Peyer's patch (tissue), 4 donors: Measurements from ENCODE around the gene CDK8. TPM values are rescaled to one million over a fixed set of nuclear protein-coding genes. Genes with fewer than 3 reads are reported as not detected.

Experiments
- DNase-seq, 3 donors: peaks; one replicate each; pipeline ENCODE4 v3.0.0-alpha.2; 2017 to 2019
- H3K27ac ChIP-seq, 4 donors: fragments of 200-600 bp; sonication (generic); one replicate each; pipeline ENCODE4 v1.5.1; 2016 to 2019
- H3K27me3 ChIP-seq, 2 donors: fragments of 200-600 bp; sonication (generic); one replicate each; pipeline ENCODE4 v1.5.1; 2019
- H3K36me3 ChIP-seq, 3 donors: fragments of 200-600 bp; sonication (generic); one replicate each; pipeline ENCODE4 v1.5.1; 2016 to 2019
- H3K4me1 ChIP-seq, 4 donors: fragments of 200-600 bp; sonication (generic); one replicate each; pipeline ENCODE4 v1.5.1; 2016 to 2019
- H3K4me3 ChIP-seq, 4 donors: fragments of 200-600 bp; sonication (generic); 1 replicate in 3 of 4; 2 replicates in 1 of 4; pipeline ENCODE4 v1.5.1; 2016 to 2019; ENCODE audit warnings: mild to moderate bottlenecking in 1 of 4
- H3K9me3 ChIP-seq, 4 donors: fragments of 200-600 bp; sonication (generic); one replicate each; pipeline ENCODE4 v1.5.1; 2016 to 2019; ENCODE audit warnings: mild to moderate bottlenecking in 1 of 4
- POLR2A ChIP-seq, 2 donors: fragments of 450-650 bp; IDR thresholded peaks; one replicate each; pipeline ENCODE4 v1.5.1; 2017; ENCODE audit warnings: antibody characterized with exemption in 2 of 2, mild to moderate bottlenecking in 2 of 2, moderate library complexity in 2 of 2
- total RNA-seq, 4 donors: library from RNA; depleted of rRNA; stranded (reverse); fragments of >200 nt; gene quantifications; one replicate each; pipeline ENCODE4 v1.1.0, GENCODE V29; 2016
- TF ChIP-seq, protein P1 (sequence below), 6 experiments: fragments of 450-650 bp in 4 of 6; fragments of 200-600 bp in 2 of 6; sonication (generic) in 1 of 6; IDR thresholded peaks; one replicate each; pipeline ENCODE4 v1.5.1; 2017 to 2019; ENCODE audit warnings: antibody characterized with exemption in 6 of 6, mild to moderate bottlenecking in 3 of 6, moderate library complexity in 1 of 6

The CDK8 gene
- total RNA-seq, 4 donors from 2014 or later, result 16.8 to 22.3 (median 20.8) TPM

DNA sequence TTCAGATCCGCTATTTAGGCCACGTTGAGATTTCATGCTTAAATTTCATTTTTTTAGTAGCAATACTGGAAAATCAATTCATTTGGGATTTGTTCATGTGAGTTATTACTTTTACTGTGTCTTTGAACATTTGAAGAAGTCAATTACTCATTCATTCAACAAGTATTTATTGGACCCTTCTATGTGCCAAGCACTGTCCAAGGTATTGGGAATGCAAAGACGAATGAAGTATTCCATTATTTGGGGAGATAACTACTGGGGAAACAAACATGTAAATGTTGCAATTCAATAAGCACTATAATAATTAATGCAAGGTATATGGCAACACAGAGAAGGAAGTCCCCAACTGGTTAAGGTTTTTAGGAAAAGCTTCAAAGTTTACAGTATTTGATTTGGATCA, 5.7 kb downstream of the CDK8 start:
- H3K4me1 ChIP-seq, result peaks cover 0 to 16% (median 5%) of the 10 kb centered on the region in 4 donors

GRCh38 chr13:26262156-26262555, 8.2 kb downstream of the CDK8 start:
- H3K27me3 ChIP-seq, result no peaks in the 10 kb centered on the region
- no peaks in the 10 kb centered on the region for H3K9me3 ChIP-seq
- H3K27ac ChIP-seq, result no peak overlapping the region
- no peak for DNase-seq
- no peaks in the 10 kb centered on the region for H3K36me3 ChIP-seq
- H3K4me3 ChIP-seq, result no peak overlapping the region
- peaks cover 0 to 6% (median under 1%) of the 10 kb centered on the region in 4 donors for H3K4me1 ChIP-seq
- no peak for TF ChIP-seq POLR2A (IDR thresholded peaks at IDR 0.05)
- TF ChIP-seq, protein P1, sequence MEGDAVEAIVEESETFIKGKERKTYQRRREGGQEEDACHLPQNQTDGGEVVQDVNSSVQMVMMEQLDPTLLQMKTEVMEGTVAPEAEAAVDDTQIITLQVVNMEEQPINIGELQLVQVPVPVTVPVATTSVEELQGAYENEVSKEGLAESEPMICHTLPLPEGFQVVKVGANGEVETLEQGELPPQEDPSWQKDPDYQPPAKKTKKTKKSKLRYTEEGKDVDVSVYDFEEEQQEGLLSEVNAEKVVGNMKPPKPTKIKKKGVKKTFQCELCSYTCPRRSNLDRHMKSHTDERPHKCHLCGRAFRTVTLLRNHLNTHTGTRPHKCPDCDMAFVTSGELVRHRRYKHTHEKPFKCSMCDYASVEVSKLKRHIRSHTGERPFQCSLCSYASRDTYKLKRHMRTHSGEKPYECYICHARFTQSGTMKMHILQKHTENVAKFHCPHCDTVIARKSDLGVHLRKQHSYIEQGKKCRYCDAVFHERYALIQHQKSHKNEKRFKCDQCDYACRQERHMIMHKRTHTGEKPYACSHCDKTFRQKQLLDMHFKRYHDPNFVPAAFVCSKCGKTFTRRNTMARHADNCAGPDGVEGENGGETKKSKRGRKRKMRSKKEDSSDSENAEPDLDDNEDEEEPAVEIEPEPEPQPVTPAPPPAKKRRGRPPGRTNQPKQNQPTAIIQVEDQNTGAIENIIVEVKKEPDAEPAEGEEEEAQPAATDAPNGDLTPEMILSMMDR (IDR thresholded peaks at IDR 0.05), result no peak

More for the DNA sequence above, 5.7 kb downstream of the CDK8 start:
- Histone ChIP-seq H3K36me3 (no peaks in the 10 kb centered on the region), H3K27me3 (no peaks in the 10 kb centered on the region), H3K27ac (no peak overlapping the region), H3K4me3 (no peak overlapping the region), H3K9me3 (no peaks in the 10 kb centered on the region)
- DNase-seq, result no peak
- no peak for TF ChIP-seq POLR2A (IDR thresholded peaks at IDR 0.05)
- TF ChIP-seq, protein P1 (IDR thresholded peaks at IDR 0.05), result no peak

DNA sequence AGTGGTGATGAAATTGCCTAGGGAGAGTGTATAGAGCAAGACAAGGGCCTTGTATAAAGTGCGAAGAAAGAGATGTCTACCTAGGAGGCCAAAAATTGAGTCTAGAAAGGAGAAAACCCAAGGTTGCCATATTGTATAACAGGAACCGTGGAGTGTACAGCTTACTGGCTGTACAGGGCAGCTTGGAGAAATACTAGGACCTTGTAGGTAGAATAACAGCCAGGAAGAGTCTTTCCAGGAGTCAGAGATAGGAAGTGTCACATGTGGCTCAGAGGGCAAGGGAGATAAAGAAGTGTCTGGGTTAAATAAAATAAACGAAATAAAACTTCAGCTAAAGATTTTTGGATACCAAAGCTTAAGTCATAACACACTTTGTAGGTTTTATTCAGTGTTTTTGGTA, 12.4 kb downstream of the CDK8 start:
- Histone ChIP-seq H3K4me3 (no peak overlapping the region), H3K27ac (no peak overlapping the region)
- DNase-seq, result no peak

DNA sequence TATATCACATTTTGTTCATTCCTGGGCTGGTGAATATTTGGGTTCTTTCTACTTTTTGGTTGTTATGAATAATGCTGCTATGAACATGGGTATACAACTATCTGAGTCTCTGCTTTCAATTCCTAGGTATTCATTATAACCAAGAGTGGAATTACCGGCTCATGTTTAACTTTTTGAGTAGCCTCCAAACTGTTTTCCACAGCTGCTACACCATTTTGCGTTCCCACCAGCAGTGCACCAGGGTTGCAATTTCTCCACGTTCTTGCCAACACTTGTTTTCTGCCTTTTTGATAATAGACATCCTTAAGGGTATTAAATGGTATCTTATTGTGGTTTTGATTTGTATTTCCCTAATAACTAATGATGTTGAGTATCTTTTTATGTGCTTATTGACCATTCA, 16.8 kb downstream of the CDK8 start:
- Histone ChIP-seq H3K27ac (no peak overlapping the region), H3K9me3 (no peaks in the 10 kb centered on the region), H3K36me3 (no peaks in the 10 kb centered on the region), H3K4me1 (no peaks in the 10 kb centered on the region), H3K4me3 (no peak overlapping the region), H3K27me3 (no peaks in the 10 kb centered on the region)
- no peak for DNase-seq
- no peak for TF ChIP-seq POLR2A (IDR thresholded peaks at IDR 0.05)
- TF ChIP-seq, protein P1 (IDR thresholded peaks at IDR 0.05), result no peak

More for the DNA sequence above, 12.4 kb downstream of the CDK8 start:
- Histone ChIP-seq H3K4me1 (no peaks in the 10 kb centered on the region), H3K36me3 (no peaks in the 10 kb centered on the region), H3K27me3 (no peaks in the 10 kb centered on the region), H3K9me3 (no peaks in the 10 kb centered on the region)
- TF ChIP-seq, protein P1 (IDR thresholded peaks at IDR 0.05), result no peak
- no peak for TF ChIP-seq POLR2A (IDR thresholded peaks at IDR 0.05)

DNA sequence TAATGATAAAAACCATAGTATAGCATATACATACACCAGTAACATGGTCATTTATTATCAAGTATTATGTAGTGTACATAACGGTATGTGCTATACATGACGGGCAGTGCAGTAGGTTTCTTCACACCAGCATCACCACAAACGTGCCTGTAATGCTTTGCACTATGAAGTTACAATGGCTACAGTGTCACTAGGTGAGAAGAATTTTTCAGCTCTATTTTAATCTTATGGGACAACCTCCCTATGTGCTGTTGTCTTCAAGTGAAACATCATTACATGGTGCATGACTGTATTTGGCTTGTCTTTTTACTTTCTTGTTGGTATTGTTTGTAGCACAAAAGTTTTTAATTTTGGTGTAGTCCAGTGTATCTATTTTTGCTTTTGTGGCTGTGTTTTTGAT, 18.7 kb downstream of the CDK8 start:
- H3K9me3 ChIP-seq, result no peaks in the 10 kb centered on the region
- no peaks in the 10 kb centered on the region for H3K36me3 ChIP-seq
- H3K4me1 ChIP-seq, result no peaks in the 10 kb centered on the region
- no peak overlapping the region for H3K4me3 ChIP-seq
- no peak overlapping the region for H3K27ac ChIP-seq
- no peaks in the 10 kb centered on the region for H3K27me3 ChIP-seq
- no peak for DNase-seq
- TF ChIP-seq, protein P1 (IDR thresholded peaks at IDR 0.05), result no peak
- no peak for TF ChIP-seq POLR2A (IDR thresholded peaks at IDR 0.05)

- Histone ChIP-seq H3K36me3 (no peaks in the 10 kb centered on the region), H3K4me3 (no peak overlapping the region), H3K9me3 (no peaks in the 10 kb centered on the region), H3K27me3 (no peaks in the 10 kb centered on the region), H3K4me1 (no peaks in the 10 kb centered on the region), H3K27ac (no peak overlapping the region)
- TF ChIP-seq, protein P1 (IDR thresholded peaks at IDR 0.05), result no peak
- no peak for TF ChIP-seq POLR2A (IDR thresholded peaks at IDR 0.05)
- no peak for DNase-seq
These were observed 26.4 kb downstream of the CDK8 start for GRCh38 chr13:26280295-26280694.
